Measurements from ENCODE around the gene SPIRE1.
"Not testable (repeated sequence)": the region's sequence is repeated elsewhere in the genome, so short reads cannot be mapped to it uniquely, and the experiment has no call there.

The SPIRE1 gene

GRCh38 chr18:12424252-12424651 lies 233.7 kb downstream of the SPIRE1 start:
- no peak for DNase-seq (ENCODE audit: low spot score in 2 of 2)
- no peaks in the 10 kb centered on the region for H3K9me3 Mint-ChIP-seq
- ATAC-seq = no peak
- H3K36me3 Mint-ChIP-seq = no peaks in the 10 kb centered on the region
- peaks cover 17% of the 10 kb centered on the region for H3K4me1 Mint-ChIP-seq
- no peak overlapping the region for H3K4me3 Mint-ChIP-seq
- H3K27ac Mint-ChIP-seq = no peak overlapping the region

- Mint-ChIP-seq H3K9me3 (no peaks in the 10 kb centered on the region), H3K4me3 (no peak overlapping the region), H3K27ac (no peak overlapping the region), H3K36me3 (no peaks in the 10 kb centered on the region), H3K4me1 (peaks cover 17% of the 10 kb centered on the region)
- DNase-seq (ENCODE audit: low spot score in 2 of 2) = no peak
- ATAC-seq = no peak
Measured at GRCh38 chr18:12423820-12424219, 234.1 kb downstream of the SPIRE1 start.

GRCh38 chr18:12423393-12423792 lies 234.5 kb downstream of the SPIRE1 start:
- no peak for ATAC-seq
- DNase-seq (ENCODE audit: low spot score in 2 of 2) = no peak
- peaks cover 20% of the 10 kb centered on the region for H3K4me1 Mint-ChIP-seq
- no peak overlapping the region for H3K4me3 Mint-ChIP-seq
- no peaks in the 10 kb centered on the region for H3K9me3 Mint-ChIP-seq
- no peaks in the 10 kb centered on the region for H3K36me3 Mint-ChIP-seq
- no peak overlapping the region for H3K27ac Mint-ChIP-seq

GRCh38 chr18:12422936-12423335 lies 235.0 kb downstream of the SPIRE1 start:
- ATAC-seq (no peak), DNase-seq (ENCODE audit: low spot score in 2 of 2) (no peak)
- H3K4me3 Mint-ChIP-seq = no peak overlapping the region
- peaks cover 23% of the 10 kb centered on the region for H3K4me1 Mint-ChIP-seq
- H3K9me3 Mint-ChIP-seq = no peaks in the 10 kb centered on the region
- H3K36me3 Mint-ChIP-seq = no peaks in the 10 kb centered on the region
- H3K27ac Mint-ChIP-seq = no peak overlapping the region

- ATAC-seq = no peak
- Mint-ChIP-seq H3K4me3 (no peak overlapping the region), H3K4me1 (peaks cover 19% of the 10 kb centered on the region), H3K27ac (no peak overlapping the region), H3K36me3 (no peaks in the 10 kb centered on the region), H3K9me3 (no peaks in the 10 kb centered on the region)
- no peak for DNase-seq (ENCODE audit: low spot score in 2 of 2)
Measured at GRCh38 chr18:12421732-12422131, 236.2 kb downstream of the SPIRE1 start.

- no peak overlapping the region for H3K27ac Mint-ChIP-seq
- H3K9me3 Mint-ChIP-seq = no peaks in the 10 kb centered on the region
- DNase-seq (ENCODE audit: low spot score in 2 of 2) (no peak), ATAC-seq (no peak)
- H3K4me1 Mint-ChIP-seq = peaks cover 17% of the 10 kb centered on the region
- no peaks in the 10 kb centered on the region for H3K36me3 Mint-ChIP-seq
- H3K4me3 Mint-ChIP-seq = peak overlapping the region; percentile 84
Measured at GRCh38 chr18:12420821-12421421, 237.0 kb downstream of the SPIRE1 start.

- ATAC-seq (no peak), DNase-seq (ENCODE audit: low spot score in 2 of 2) (no peak)
- Mint-ChIP-seq H3K27ac (no peak overlapping the region), H3K36me3 (no peaks in the 10 kb centered on the region), H3K4me1 (peaks cover 17% of the 10 kb centered on the region), H3K9me3 (no peaks in the 10 kb centered on the region), H3K4me3 (no peak overlapping the region)
Measured at GRCh38 chr18:12417687-12418086, 240.2 kb downstream of the SPIRE1 start.

- no peaks in the 10 kb centered on the region for H3K9me3 Mint-ChIP-seq
- DNase-seq (ENCODE audit: low spot score in 2 of 2) = no peak
- no peak for ATAC-seq
- no peak overlapping the region for H3K4me3 Mint-ChIP-seq
- H3K4me1 Mint-ChIP-seq = peaks cover 15% of the 10 kb centered on the region
- no peaks in the 10 kb centered on the region for H3K36me3 Mint-ChIP-seq
- no peak overlapping the region for H3K27ac Mint-ChIP-seq
Measured at GRCh38 chr18:12416098-12416729, 241.7 kb downstream of the SPIRE1 start.

GRCh38 chr18:12411456-12411855 lies 246.5 kb downstream of the SPIRE1 start:
- Mint-ChIP-seq H3K27ac (no peak overlapping the region), H3K36me3 (no peaks in the 10 kb centered on the region), H3K9me3 (no peaks in the 10 kb centered on the region), H3K4me1 (peaks cover 12% of the 10 kb centered on the region), H3K4me3 (no peak overlapping the region)
- DNase-seq (ENCODE audit: low spot score in 2 of 2) (no peak), ATAC-seq (no peak)

- H3K36me3 Mint-ChIP-seq; H3K9me3 Mint-ChIP-seq; H3K4me3 Mint-ChIP-seq; H3K27ac Mint-ChIP-seq; ATAC-seq; DNase-seq (ENCODE audit: low spot score in 2 of 2): not testable (repeated sequence)
- H3K4me1 Mint-ChIP-seq = peaks cover 19% of the 10 kb centered on the region
Measured at GRCh38 chr18:12410747-12411146, 247.2 kb downstream of the SPIRE1 start.

- Mint-ChIP-seq H3K27ac (no peak overlapping the region), H3K36me3 (no peaks in the 10 kb centered on the region), H3K4me3 (no peak overlapping the region), H3K4me1 (peaks cover 19% of the 10 kb centered on the region), H3K9me3 (no peaks in the 10 kb centered on the region)
- DNase-seq (ENCODE audit: low spot score in 2 of 2) = no peak
- no peak for ATAC-seq
Measured at GRCh38 chr18:12410081-12410481, 247.8 kb downstream of the SPIRE1 start.

- ATAC-seq (no peak), DNase-seq (ENCODE audit: low spot score in 2 of 2) (no peak)
- H3K4me1 Mint-ChIP-seq = peaks cover 19% of the 10 kb centered on the region
- H3K4me3 Mint-ChIP-seq = no peak overlapping the region
- H3K9me3 Mint-ChIP-seq = no peaks in the 10 kb centered on the region
- H3K27ac Mint-ChIP-seq = no peak overlapping the region
- H3K36me3 Mint-ChIP-seq = no peaks in the 10 kb centered on the region
Measured at GRCh38 chr18:12409469-12409868, 248.4 kb downstream of the SPIRE1 start.

GRCh38 chr18:12408247-12408869 lies 249.5 kb downstream of the SPIRE1 start:
- Mint-ChIP-seq H3K27ac (no peak overlapping the region), H3K36me3 (no peaks in the 10 kb centered on the region), H3K4me3 (peak overlapping the region; percentile 76), H3K9me3 (no peaks in the 10 kb centered on the region), H3K4me1 (peaks cover 26% of the 10 kb centered on the region)
- ATAC-seq (peak; percentile 26), DNase-seq (ENCODE audit: low spot score in 2 of 2) (peak in 1 of 2 donors; percentile 56)

- peaks cover 34% of the 10 kb centered on the region for H3K4me1 Mint-ChIP-seq
- no peak overlapping the region for H3K27ac Mint-ChIP-seq
- H3K36me3 Mint-ChIP-seq = no peaks in the 10 kb centered on the region
- no peaks in the 10 kb centered on the region for H3K9me3 Mint-ChIP-seq
- H3K4me3 Mint-ChIP-seq = peak overlapping the region; percentile 76
- ATAC-seq (no peak), DNase-seq (ENCODE audit: low spot score in 2 of 2) (no peak)
Measured at GRCh38 chr18:12406371-12407111, 251.4 kb downstream of the SPIRE1 start.

GRCh38 chr18:12405066-12405465 lies 252.8 kb downstream of the SPIRE1 start:
- DNase-seq (ENCODE audit: low spot score in 2 of 2) = no peak
- Mint-ChIP-seq H3K27ac (no peak overlapping the region), H3K4me1 (peaks cover 34% of the 10 kb centered on the region), H3K4me3 (no peak overlapping the region), H3K36me3 (no peaks in the 10 kb centered on the region), H3K9me3 (no peaks in the 10 kb centered on the region)
- ATAC-seq = no peak
